H9 (cell line): ENCODE measurements around the gene EPHA2. TPM values are rescaled to one million over a fixed set of nuclear protein-coding genes. Genes with fewer than 3 reads are reported as not detected.

Experiments used
- DNase-seq: peaks from one replicate; pipeline ENCODE4 v3.0.0-alpha.2; 2017
- H2AFZ ChIP-seq: one replicate; pipeline ENCODE4 v1.6.1; 2013; ENCODE audit warnings: mild to moderate bottlenecking, low read length, control low read depth, moderate library complexity
- H2AK5ac ChIP-seq: 2 replicates; pipeline ENCODE4 v1.6.1; 2013; ENCODE audit warnings: low read length, control low read depth, mixed read lengths; ENCODE audit not compliant: insufficient read length
- H2BK120ac ChIP-seq: one replicate; pipeline ENCODE4 v1.6.1; 2013; ENCODE audit warnings: low read depth, mild to moderate bottlenecking, low read length, control low read depth, inconsistent platforms; ENCODE audit not compliant: poor library complexity, severe bottlenecking
- H2BK12ac ChIP-seq: 2 replicates; pipeline ENCODE4 v1.6.1; 2013; ENCODE audit warnings: low read length, control low read depth, mixed read lengths, low read depth; ENCODE audit not compliant: insufficient read length
- H2BK15ac ChIP-seq: 2 replicates; pipeline ENCODE4 v1.6.1; 2013; ENCODE audit warnings: low read depth, low read length, control low read depth
- H2BK20ac ChIP-seq: one replicate; pipeline ENCODE4 v1.6.1; 2013; ENCODE audit warnings: low read depth, mild to moderate bottlenecking, low read length, control low read depth, inconsistent platforms; ENCODE audit not compliant: poor library complexity, severe bottlenecking
- H2BK5ac ChIP-seq: 2 replicates; pipeline ENCODE4 v1.6.1; 2013; ENCODE audit warnings: low read length, control low read depth, mixed read lengths; ENCODE audit not compliant: insufficient read length
- H3K14ac ChIP-seq: 2 replicates; pipeline ENCODE4 v1.6.1; 2013; ENCODE audit warnings: low read length, control low read depth; ENCODE audit not compliant: insufficient read depth
- H3K18ac ChIP-seq: 2 replicates; pipeline ENCODE4 v1.6.1; 2013; ENCODE audit warnings: low read depth, mild to moderate bottlenecking, mixed read lengths, low read length, control low read depth; ENCODE audit not compliant: insufficient read length
- H3K23ac ChIP-seq: 2 replicates; pipeline ENCODE4 v1.6.1; 2013; ENCODE audit warnings: low read length, control low read depth, mixed read lengths, low read depth; ENCODE audit not compliant: insufficient read length
- H3K23me2 ChIP-seq: 2 replicates; pipeline ENCODE4 v1.6.1; 2013; ENCODE audit warnings: low read depth, mild to moderate bottlenecking, mixed read lengths, low read length, control low read depth; ENCODE audit not compliant: insufficient read length, poor library complexity, severe bottlenecking
- H3K27ac ChIP-seq: 2 replicates; pipeline ENCODE4 v1.5.1; 2013; ENCODE audit warnings: low read length, control low read depth, mixed read lengths, low read depth; ENCODE audit not compliant: insufficient read length
- H3K27me3 ChIP-seq: 2 replicates; pipeline ENCODE4 v1.6.1; 2013; ENCODE audit warnings: low read length, control low read depth, inconsistent platforms; ENCODE audit not compliant: insufficient read depth
- H3K4ac ChIP-seq: 2 replicates; pipeline ENCODE4 v1.6.1; 2013; ENCODE audit warnings: low read depth, mild to moderate bottlenecking, control low read depth, inconsistent platforms, low read length, moderate library complexity
- H3K4me1 ChIP-seq: 2 replicates; pipeline ENCODE4 v1.6.1; 2013; ENCODE audit warnings: low read length, control low read depth, inconsistent platforms; ENCODE audit not compliant: insufficient read depth
- H3K4me2 ChIP-seq: 2 replicates; pipeline ENCODE4 v1.6.1; 2013; ENCODE audit warnings: low read length, control low read depth, mixed read lengths; ENCODE audit not compliant: insufficient read length, insufficient read depth
- H3K56ac ChIP-seq: 2 replicates; pipeline ENCODE4 v1.6.1; 2013; ENCODE audit warnings: low read depth, mild to moderate bottlenecking, mixed read lengths, low read length, control low read depth; ENCODE audit not compliant: insufficient read length
- H3K79me1 ChIP-seq: 2 replicates; pipeline ENCODE4 v1.6.1; 2013; ENCODE audit warnings: low read depth, mild to moderate bottlenecking, moderate library complexity, low read length, control low read depth, inconsistent platforms; ENCODE audit not compliant: insufficient read depth, poor library complexity, severe bottlenecking
- H3K79me2 ChIP-seq: 2 replicates; pipeline ENCODE4 v1.6.1; 2013; ENCODE audit warnings: low read length, control low read depth, inconsistent platforms; ENCODE audit not compliant: insufficient read depth
- H3K9ac ChIP-seq: 2 replicates; pipeline ENCODE4 v1.6.1; 2013; ENCODE audit warnings: low read length, control low read depth, mixed read lengths; ENCODE audit not compliant: insufficient read length; ENCODE audit errors: extremely low read depth
- H3K9me3 ChIP-seq: one replicate; pipeline ENCODE4 v1.6.1; 2013; ENCODE audit warnings: low read depth, low read length, inconsistent platforms; ENCODE audit not compliant: control insufficient read depth
- H3T11ph ChIP-seq: one replicate; pipeline ENCODE4 v1.6.1; 2013; ENCODE audit warnings: mild to moderate bottlenecking, low read length, control low read depth, inconsistent platforms
- H4K20me1 ChIP-seq: one replicate; pipeline ENCODE4 v1.6.1; 2013; ENCODE audit not compliant: control insufficient read depth, insufficient read length, insufficient read depth
- H4K5ac ChIP-seq: 2 replicates; pipeline ENCODE4 v1.6.1; 2013; ENCODE audit warnings: low read depth, mild to moderate bottlenecking, mixed read lengths, low read length, control low read depth; ENCODE audit not compliant: insufficient read length
- H4K8ac ChIP-seq: replicated peaks from 2 replicates; pipeline ENCODE4 v1.6.1; 2013; ENCODE audit warnings: low read length, control low read depth, mixed read lengths, low read depth; ENCODE audit not compliant: insufficient read length
- H4K91ac ChIP-seq: 2 replicates; pipeline ENCODE4 v1.6.1; 2013; ENCODE audit warnings: low read depth, mild to moderate bottlenecking, moderate library complexity, mixed read lengths, low read length, control low read depth; ENCODE audit not compliant: insufficient read length
- H3K27ac Mint-ChIP-seq, 3 experiments: 2 replicates in 2 of 3; 3 replicates in 1 of 3; pipeline ENCODE4 v1.8.0; 2020 to 2021; ENCODE audit warnings: mixed read lengths in 3 of 3, mild to moderate bottlenecking in 1 of 3, moderate library complexity in 1 of 3
- H3K27me3 Mint-ChIP-seq: 2 replicates; pipeline ENCODE4 v1.8.0; 2021; ENCODE audit warnings: low read depth, mild to moderate bottlenecking, moderate library complexity, mixed read lengths
- H3K36me3 Mint-ChIP-seq, 3 experiments: 2 replicates in 2 of 3; 3 replicates in 1 of 3; pipeline ENCODE4 v1.8.0; 2020 to 2021; ENCODE audit warnings: low read depth in 3 of 3, mixed read lengths in 3 of 3; ENCODE audit not compliant: insufficient read depth in 1 of 3
- H3K4me1 Mint-ChIP-seq, 2 experiments: 2 replicates each; pipeline ENCODE4 v1.8.0; 2020; ENCODE audit warnings: mixed read lengths in 2 of 2
- H3K4me3 Mint-ChIP-seq, 2 experiments: 2 replicates in 1 of 2; 3 replicates in 1 of 2; pipeline ENCODE4 v1.8.0; 2020 to 2021; ENCODE audit warnings: mild to moderate bottlenecking in 2 of 2, mixed read lengths in 2 of 2, moderate library complexity in 1 of 2
- H3K9me3 Mint-ChIP-seq, 2 experiments: 2 replicates in 1 of 2; 3 replicates in 1 of 2; pipeline ENCODE4 v1.8.0; 2020; ENCODE audit warnings: mild to moderate bottlenecking in 2 of 2, mixed read lengths in 2 of 2, moderate library complexity in 1 of 2
- WGBS: extraction: QIAGEN DNeasy Blood & Tissue Kit; methylation state at CpG from one replicate; pipeline ENCODE4 v1.1.7; 2013; ENCODE audit warnings: missing lambda C conversion rate, low lambda C conversion rate, mixed read lengths; ENCODE audit not compliant: insufficient read length; ENCODE audit errors: extremely low coverage; 5-methylcytosine and 5-hydroxymethylcytosine counted together
- total RNA-seq: library from RNA; stranded (reverse); gene quantifications from 2 replicates; pipeline ENCODE4 v1.2.1, GENCODE V29; 2021
- TF ChIP-seq, protein P1 (sequence below): fragments of 200-600 bp; sonication (generic); conservative IDR thresholded peaks from 3 replicates; pipeline ENCODE4 v1.8.0; 2021; ENCODE audit warnings: antibody characterized with exemption, mild to moderate bottlenecking

EPHA2 gene
- total RNA-seq, 1 experiment from 2014 or later, result 33.1 TPM

- no peak for DNase-seq
- no peak overlapping the region for H3K23ac ChIP-seq
Observed at GRCh38 chr1:16093611-16094010, 62.3 kb downstream of the EPHA2 start.

More at GRCh38 chr1:16093611-16094010, 62.3 kb downstream of the EPHA2 start:
- Histone ChIP-seq H4K20me1 (no peaks in the 10 kb centered on the region), H3K9me3 (no peaks in the 10 kb centered on the region), H2BK120ac (no peak overlapping the region), H3K4me1 (no peaks in the 10 kb centered on the region), H2BK12ac (no peak overlapping the region), H3K56ac (no peak overlapping the region), H2BK15ac (no peak overlapping the region), H3T11ph (no peak overlapping the region), H3K14ac (no peak overlapping the region), H2BK20ac (no peak overlapping the region), H2AFZ (no peak overlapping the region), H3K27ac (no peak overlapping the region), H2AK5ac (no peak overlapping the region), H3K23me2 (no peaks in the 10 kb centered on the region), H3K27me3 (no peaks in the 10 kb centered on the region; the same call in 1 of the 2 replicates), H3K18ac (no peak overlapping the region), H4K8ac (no peak overlapping the region), H3K4me2 (no peak overlapping the region), H3K79me1 (no peaks in the 10 kb centered on the region), H2BK5ac (no peak overlapping the region), H3K9ac (no peak overlapping the region), H3K4ac (no peak overlapping the region), H3K79me2 (no peaks in the 10 kb centered on the region), H4K5ac (no peak overlapping the region), H4K91ac (no peak overlapping the region)
- Mint-ChIP-seq H3K27me3 (peaks cover 11% of the 10 kb centered on the region), H3K27ac (no peak overlapping the region), H3K36me3 (no peaks in the 10 kb centered on the region), H3K9me3 (no peaks in the 10 kb centered on the region), H3K4me1 (peaks cover 10 to 28% of the 10 kb centered on the region in 2 experiments), H3K4me3 (no peak overlapping the region)
- no CpG with 5 or more reads among the region's 9 CpGs for WGBS
- TF ChIP-seq, protein P1, sequence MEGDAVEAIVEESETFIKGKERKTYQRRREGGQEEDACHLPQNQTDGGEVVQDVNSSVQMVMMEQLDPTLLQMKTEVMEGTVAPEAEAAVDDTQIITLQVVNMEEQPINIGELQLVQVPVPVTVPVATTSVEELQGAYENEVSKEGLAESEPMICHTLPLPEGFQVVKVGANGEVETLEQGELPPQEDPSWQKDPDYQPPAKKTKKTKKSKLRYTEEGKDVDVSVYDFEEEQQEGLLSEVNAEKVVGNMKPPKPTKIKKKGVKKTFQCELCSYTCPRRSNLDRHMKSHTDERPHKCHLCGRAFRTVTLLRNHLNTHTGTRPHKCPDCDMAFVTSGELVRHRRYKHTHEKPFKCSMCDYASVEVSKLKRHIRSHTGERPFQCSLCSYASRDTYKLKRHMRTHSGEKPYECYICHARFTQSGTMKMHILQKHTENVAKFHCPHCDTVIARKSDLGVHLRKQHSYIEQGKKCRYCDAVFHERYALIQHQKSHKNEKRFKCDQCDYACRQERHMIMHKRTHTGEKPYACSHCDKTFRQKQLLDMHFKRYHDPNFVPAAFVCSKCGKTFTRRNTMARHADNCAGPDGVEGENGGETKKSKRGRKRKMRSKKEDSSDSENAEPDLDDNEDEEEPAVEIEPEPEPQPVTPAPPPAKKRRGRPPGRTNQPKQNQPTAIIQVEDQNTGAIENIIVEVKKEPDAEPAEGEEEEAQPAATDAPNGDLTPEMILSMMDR, result no peak
